ENCODE data around the gene UBAP2L.
"Not testable (repeated sequence)": the region's sequence is repeated elsewhere in the genome, so short reads cannot be mapped to it uniquely, and the experiment has no call there.

Gene UBAP2L

DNA sequence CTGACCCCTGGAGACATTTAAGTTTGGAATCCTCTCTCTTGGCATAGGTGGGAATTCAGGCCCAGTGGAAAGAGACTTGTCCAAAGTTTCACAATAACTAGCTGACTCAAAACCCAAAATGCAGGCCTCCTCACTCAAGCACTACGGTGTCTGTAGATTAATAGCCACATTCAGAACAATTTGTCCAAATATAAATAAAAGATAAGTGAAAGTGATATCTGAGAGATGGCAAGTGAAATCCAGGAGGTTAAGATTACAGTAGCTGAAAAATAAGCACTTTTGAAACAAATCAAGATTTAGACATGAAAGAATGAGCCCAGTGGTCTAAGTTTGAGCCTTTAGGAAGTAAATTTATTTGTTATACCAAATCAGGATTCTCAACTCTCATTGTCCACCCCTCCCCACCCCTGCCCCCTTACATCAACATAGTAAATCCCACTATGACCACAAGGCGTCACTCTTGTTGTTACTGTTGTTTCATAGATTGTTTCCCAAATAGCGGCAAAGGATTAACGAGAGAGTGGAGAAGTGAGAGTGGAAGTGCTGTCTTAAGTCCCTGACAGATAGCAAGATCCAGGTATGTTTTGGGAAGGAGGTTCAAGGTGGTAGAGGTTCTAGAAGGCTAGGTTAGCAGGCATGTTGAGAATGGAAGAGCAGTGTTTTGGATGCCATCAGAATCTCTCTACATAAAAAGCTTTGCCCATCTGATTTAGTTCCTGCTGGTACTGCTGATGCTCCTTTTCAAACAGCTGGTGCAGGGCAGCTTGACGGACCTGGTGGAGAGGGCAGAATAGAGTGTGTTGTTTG, 21.8 kb upstream of the UBAP2L start:
- peak; percentile 21 to 35 for DNase-seq

- DNase-seq: no peak
Observed at GRCh38 chr1:154199563-154199879, 21.2 kb upstream of the UBAP2L start.

GRCh38 chr1:154205778-154206177, 15.0 kb upstream of the UBAP2L start:
- DNase-seq: peak in 1 of 2 experiments; percentile 21

DNA sequence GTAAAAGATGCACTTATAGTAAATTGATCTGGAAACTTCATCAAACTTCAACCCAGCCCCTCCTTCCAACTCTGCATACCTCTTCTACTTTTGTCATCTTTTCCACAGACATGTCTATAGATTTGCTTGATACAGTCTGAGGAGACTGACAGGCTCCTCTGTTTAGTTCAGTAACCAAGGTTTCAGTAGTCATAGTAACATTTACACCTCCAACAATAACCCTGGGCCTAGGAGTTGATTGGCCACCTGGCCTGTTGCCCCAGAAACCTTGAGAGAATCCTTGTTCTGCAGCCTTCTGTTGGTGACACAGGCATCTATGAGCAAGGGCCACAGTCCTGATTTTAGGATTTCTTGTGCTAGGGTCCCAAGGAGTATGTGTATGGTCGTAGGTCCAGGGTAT, 14.6 kb upstream of the UBAP2L start, which contains the start of gene CFAP141:
Gene CFAP141, minus strand, starts transcription at position 138 of the 400 bp plus-strand sequence. Its CDS starts 26 bp downstream, at position 112.
- DNase-seq: no peak

DNA sequence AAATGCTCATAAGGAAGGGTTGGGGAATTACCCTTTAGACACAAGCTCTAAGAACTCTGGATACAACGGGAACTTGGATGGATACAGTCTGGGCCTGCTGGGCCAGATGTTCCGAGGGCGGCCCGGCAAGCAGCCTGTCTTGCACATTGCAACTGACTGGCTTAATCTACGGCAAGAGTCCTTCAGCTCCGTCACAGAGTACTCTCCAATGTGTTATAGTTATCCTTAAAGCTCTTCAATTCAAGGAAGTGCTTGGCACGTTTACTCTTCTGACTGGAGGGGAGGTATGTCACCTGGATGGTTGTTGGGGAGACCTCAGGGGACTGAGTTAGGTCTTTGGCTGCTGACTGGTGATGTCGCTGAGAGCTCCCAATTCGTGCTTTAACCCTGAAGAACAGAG, 13.5 kb upstream of the UBAP2L start:
- DNase-seq: no peak

DNA sequence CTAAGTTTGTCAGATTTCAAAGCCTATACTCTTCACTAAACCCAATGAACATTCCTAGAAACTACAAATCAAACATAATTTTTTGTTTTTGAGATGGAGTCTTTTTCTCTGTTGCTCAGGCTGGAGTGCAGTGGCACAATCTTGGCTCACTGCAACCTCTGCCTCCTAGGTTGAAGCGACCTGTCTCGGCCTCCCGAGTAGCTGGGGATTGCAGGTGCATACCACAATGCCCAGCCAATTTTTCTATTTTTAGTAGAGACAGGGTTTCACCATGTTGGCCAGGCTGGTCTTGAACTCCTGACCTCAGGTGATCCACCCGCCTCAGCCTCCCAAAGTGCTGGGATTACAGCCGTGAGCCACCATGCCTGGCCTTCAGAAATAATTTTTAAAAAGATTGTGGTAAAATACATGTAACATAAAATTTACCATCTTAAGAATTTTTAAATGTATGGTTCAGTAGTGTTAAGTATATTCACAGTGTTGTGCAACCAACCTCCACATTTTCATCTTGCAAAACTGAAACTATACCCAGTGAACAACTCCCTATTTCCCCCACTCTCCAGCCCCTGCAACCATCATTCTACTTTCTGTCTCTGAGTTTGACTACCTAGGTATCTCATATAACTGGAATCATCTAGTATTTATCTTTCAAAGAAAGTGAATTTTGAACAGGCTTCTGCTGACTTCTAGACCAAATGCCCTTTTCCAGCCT, 11.9 kb upstream of the UBAP2L start:
- DNase-seq: no peak

- DNase-seq: no peak
Observed at GRCh38 chr1:154212083-154212482, 8.7 kb upstream of the UBAP2L start.

GRCh38 chr1:154213274-154213673, 7.5 kb upstream of the UBAP2L start:
- DNase-seq: no peak

DNA sequence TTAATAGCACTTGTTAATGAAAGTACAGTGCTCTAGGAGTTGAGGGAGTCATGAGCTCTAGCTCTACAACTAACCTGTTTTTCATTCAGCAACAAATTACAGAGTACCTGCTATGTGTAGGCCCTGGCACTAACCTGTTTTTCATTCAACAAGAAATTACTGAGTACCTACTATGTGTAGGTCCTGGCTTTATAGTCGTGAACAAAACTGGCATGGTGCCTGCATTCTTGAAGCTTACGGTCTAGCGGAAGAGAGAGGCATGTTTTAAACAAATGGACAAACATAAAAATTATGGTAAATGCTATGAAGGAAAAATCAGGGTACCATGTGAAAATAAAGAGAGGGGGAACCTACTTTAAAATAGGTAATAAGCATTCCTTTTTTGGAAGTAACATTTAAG, 2.2 kb upstream of the UBAP2L start:
- no peak for DNase-seq

DNA sequence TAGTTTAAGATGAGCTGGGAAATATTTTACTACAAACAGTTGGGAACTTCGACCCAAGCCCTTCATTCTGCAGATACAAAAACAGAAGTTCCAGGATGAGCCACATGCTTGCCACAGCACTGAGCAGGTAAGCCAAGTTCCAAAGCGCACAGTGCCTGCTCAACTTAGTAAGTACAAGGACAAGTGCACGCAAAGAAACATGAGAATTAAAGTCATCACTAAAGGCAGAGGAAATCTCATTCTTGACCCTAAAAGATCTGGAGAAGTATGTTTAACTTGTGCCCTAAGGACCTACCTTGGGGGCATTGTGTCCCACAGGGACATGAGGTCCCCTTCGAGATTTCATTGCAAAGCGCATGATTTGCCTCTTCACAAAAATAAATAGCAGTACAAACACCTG, 1.2 kb upstream of the UBAP2L start:
- no peak for DNase-seq

GRCh38 chr1:154220970-154221277, 169 bp downstream of the UBAP2L start:
- no peak for DNase-seq

- DNase-seq: peak; percentile 70 to 77
Observed at GRCh38 chr1:154221278-154222001, 685 bp downstream of the UBAP2L start.

- no peak for DNase-seq
Observed at GRCh38 chr1:154222518-154222917, 1.8 kb downstream of the UBAP2L start.

DNA sequence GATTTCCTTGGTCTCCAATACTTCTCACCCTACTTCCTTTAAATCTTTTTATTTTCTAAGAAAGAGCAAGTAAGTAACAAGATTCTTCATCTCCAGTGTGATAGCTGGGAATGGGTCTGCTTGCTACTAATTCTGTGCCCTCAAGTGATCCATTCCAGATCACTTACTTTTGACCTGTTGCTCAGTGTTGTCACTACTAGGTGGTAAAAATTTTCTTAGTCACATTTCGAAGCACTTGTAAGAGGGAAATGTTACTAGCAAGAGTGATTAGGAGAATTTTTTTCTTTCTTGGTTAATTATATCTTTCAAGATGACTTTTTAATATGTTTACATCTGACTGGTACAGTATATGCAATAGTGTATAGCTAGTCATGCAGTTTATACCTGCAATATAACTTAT, 2.2 kb downstream of the UBAP2L start:
- DNase-seq: no peak

GRCh38 chr1:154223621-154224020, 2.9 kb downstream of the UBAP2L start:
- no peak for DNase-seq

- DNase-seq: no peak
Observed at GRCh38 chr1:154225370-154225769, 4.6 kb downstream of the UBAP2L start.

- DNase-seq: not testable (repeated sequence)
Observed at GRCh38 chr1:154231112-154231511, 10.4 kb downstream of the UBAP2L start.

GRCh38 chr1:154233127-154233526, 12.4 kb downstream of the UBAP2L start:
- not testable (repeated sequence) for DNase-seq

DNA sequence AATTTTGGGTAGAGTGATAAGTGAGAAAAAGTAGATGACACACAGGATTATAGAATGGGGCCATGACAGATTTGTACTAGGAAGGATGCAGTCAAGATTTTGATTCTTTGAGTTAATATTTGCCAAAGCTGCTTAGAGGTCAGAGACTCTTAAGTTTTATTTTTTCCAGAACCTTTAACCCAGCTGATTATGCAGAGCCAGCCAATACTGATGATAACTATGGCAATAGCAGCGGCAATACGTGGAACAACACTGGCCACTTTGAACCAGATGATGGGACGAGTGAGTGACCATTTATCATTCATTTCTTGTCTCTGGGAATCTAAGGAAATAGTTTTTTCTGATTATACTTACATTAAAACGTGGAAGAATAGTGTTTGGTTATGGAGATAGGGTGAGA, 16.1 kb downstream of the UBAP2L start:
- no peak for DNase-seq

- no peak for DNase-seq
Observed at GRCh38 chr1:154237435-154237834, 16.7 kb downstream of the UBAP2L start.

GRCh38 chr1:154237880-154238506, 17.2 kb downstream of the UBAP2L start:
- no peak for DNase-seq

DNA sequence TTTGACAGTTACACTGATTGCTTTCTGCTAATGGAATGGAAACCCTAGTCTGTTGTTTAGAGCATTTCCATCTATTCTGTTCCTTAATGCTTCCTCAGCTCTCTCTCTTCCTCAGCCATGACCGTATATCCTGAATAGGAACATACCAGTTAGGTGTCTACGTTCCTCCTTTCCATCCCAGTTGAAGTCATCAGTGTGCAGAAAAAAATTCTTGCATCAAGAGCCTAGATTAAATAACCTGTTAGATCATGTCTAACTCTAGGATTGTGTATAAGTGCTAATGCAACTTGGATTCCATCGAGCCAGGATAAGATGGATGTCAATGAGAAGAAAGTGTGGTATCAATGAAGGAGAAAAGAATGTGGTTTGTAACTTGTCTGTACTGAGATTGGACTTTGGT, 18.7 kb downstream of the UBAP2L start:
- no peak for DNase-seq

- DNase-seq: no peak
Observed at GRCh38 chr1:154240294-154240833, 19.6 kb downstream of the UBAP2L start.

Data from activated CD4-positive, alpha-beta T cell treated with anti-CD3 and anti-CD28 coated beads, Interleukin-2, amount 50 U/mL, for 4 hours (primary cell).